Right cardiac atrium (tissue), 5 donors: Measurements from ENCODE around the gene SLC25A17. TPM values are rescaled to one million over a fixed set of nuclear protein-coding genes. Genes with fewer than 3 reads are reported as not detected.
A peak's percentile ranks its signal among the peaks of the same experiment; 100 is the strongest.

Source experiments
- ATAC-seq, 2 donors: fragments of 200-7000 bp; cut with Tn5 transposase; one replicate each; pipeline versions ENCODE4 v1.8.0 to v1.9.1; 2020; ENCODE audit warnings: moderate library complexity in 2 of 2, mild to moderate bottlenecking in 1 of 2
- DNase-seq, 3 donors: peaks; one replicate each; pipeline ENCODE4 v3.0.0-alpha.2; 2020
- H3K27ac ChIP-seq: one replicate; pipeline ENCODE4 v1.5.1; 2013; ENCODE audit warnings: mild to moderate bottlenecking, low read length, control low read depth, moderate library complexity
- H3K27me3 ChIP-seq: one replicate; pipeline ENCODE4 v1.6.1; 2013; ENCODE audit not compliant: control insufficient read depth, insufficient read depth
- H3K4me1 ChIP-seq: one replicate; pipeline ENCODE4 v1.6.1; 2013; ENCODE audit warnings: low read length; ENCODE audit not compliant: control insufficient read depth, insufficient read depth
- H3K4me3 ChIP-seq: one replicate; pipeline ENCODE4 v1.5.1; 2013; ENCODE audit warnings: low read length, control low read depth
- H3K9me3 ChIP-seq: one replicate; pipeline ENCODE4 v1.6.1; 2013; ENCODE audit warnings: low read length; ENCODE audit not compliant: control insufficient read depth
- WGBS: extraction: QIAGEN DNeasy Blood & Tissue Kit; methylation state at CpG from one replicate; pipeline ENCODE4 v1.1.7; 2013; 5-methylcytosine and 5-hydroxymethylcytosine counted together
- intact Hi-C, 4 donors: fragments of 100-400 bp; cut with DNase I; formaldehyde crosslinking; loops; one replicate each; pipeline versions ENCODE4 v1.11.0 to v1.14.0; 2022 to 2023
- polyA plus RNA-seq: library from polyadenylated mRNA; stranded (reverse); fragments of 200-250 nt; gene quantifications from one replicate; pipeline ENCODE4 v1.2.3, GENCODE V29; 2013
- total RNA-seq, 4 donors: library from RNA; stranded (reverse); fragmentation: NEBNext Ultra II Directional; extraction: Animal tissue kit (Norgen Biotek cat#: 25700); gene quantifications; one replicate each; pipeline ENCODE4 v1.2.1, GENCODE V29; 2021
- donor health status: healthy with polysubstance abuse.
- donor health status: DM: no; HTN: yes; CAD: no.
- donor health status: DM: no; HTN: no; CAD: no.
- donor health status: DM: no; HTN: yes; CAD: no; lungs with severe emphysema.
- donor health status: DM: yes; HTN: yes; CAD: no.

The SLC25A17 gene
- total and polyA plus RNA-seq, 5 donors: 3.7 to 7.5 (median 4.7) TPM

DNA sequence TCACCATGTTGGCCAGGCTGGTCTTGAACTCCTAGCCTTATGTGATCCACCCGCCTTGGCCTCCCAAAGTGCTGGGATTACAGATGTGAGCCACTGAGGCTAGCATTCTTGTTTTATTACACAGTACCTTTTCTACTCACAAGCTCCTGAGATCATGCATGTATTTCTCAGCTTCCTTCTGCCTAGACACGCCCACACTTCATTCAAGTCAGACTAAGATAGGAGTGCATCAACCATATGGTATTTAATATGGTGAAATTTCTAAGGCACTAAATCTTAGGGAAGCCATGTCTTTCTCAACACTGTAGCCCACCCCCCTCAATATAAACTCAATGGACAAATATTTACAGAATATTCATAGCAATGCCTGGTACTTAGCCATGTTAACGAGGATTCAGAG, 62.1 kb downstream of the SLC25A17 start:
- intact Hi-C loops: loop anchor here in 3 of 4 donors (5.0 to 10.0 kb wide), 2 partner anchors 72 to 75 kb away; no protein-coding TSS in a partner anchor
- no peak for ATAC-seq
- no peak for DNase-seq
- H3K9me3 ChIP-seq: no peaks in the 10 kb centered on the region
- no peaks in the 10 kb centered on the region for H3K4me1 ChIP-seq
- H3K27me3 ChIP-seq: no peaks in the 10 kb centered on the region
- 95% methylated on average over 3 of the region's 3 CpGs for WGBS
- H3K27ac ChIP-seq: no peak overlapping the region
- H3K4me3 ChIP-seq: no peak overlapping the region

GRCh38 chr22:40753114-40753513, 66.0 kb downstream of the SLC25A17 start:
- whole genome bisulfite sequencing: 95% methylated on average over 11 of the region's 11 CpGs
- Histone ChIP-seq H3K4me1 (peaks cover 2% of the 10 kb centered on the region), H3K4me3 (no peak overlapping the region), H3K27me3 (no peaks in the 10 kb centered on the region), H3K9me3 (no peaks in the 10 kb centered on the region), H3K27ac (no peak overlapping the region)
- ATAC-seq (no peak), DNase-seq (no peak)
- intact Hi-C loops: loop anchor here in 2 of 4 donors (10.0 kb wide), 1 partner anchor 68 kb away; no protein-coding TSS in a partner anchor

DNA sequence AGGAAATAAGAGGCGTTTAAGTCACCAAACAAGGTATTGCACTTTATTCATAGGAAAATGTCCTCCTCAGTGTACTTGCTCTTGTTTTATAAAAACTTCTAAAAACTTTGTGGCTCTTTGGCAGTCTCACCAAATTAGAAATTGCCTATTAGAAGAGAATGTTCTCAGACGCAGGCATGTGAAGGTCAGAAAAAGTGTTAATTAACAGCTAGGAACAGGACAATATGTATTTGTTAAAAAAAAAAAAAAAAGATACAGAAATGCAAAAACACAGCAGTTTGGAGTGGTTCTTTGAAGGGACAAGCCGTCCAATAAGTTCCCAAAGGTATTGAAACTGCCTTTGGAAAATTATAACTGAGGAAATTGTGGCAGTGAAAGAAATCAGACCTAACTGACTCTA, 67.9 kb downstream of the SLC25A17 start:
- no peak overlapping the region for H3K4me3 ChIP-seq
- peak in 1 of 2 donors; percentile 65 for ATAC-seq
- no peaks in the 10 kb centered on the region for H3K27me3 ChIP-seq
- no peak for DNase-seq
- 53% methylated on average over 3 of the region's 3 CpGs for WGBS
- no peak overlapping the region for H3K27ac ChIP-seq
- peaks cover 2% of the 10 kb centered on the region for H3K4me1 ChIP-seq
- H3K9me3 ChIP-seq: no peaks in the 10 kb centered on the region
- intact Hi-C loops: loop anchor here in 2 of 4 donors (10.0 kb wide), 1 partner anchor 66 kb away; no protein-coding TSS in a partner anchor

DNA sequence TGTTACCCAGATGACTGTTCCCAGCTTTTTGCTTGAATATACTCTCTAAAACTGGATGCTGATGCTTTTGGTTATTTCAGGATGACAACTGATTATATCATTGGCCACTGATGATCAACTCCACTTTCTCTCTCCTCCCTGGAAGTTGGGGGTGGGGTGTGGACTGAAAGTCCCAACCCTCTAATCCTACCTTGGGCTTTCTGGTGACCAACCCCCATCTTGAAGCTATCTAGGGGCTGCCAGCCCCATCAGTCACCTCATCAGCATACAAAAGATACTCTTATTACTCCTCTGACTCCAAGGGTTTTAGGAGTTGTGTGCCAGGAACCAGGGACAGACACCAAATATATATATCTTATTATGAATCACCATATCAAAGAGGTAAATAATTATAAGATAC, 69.3 kb downstream of the SLC25A17 start:
- Histone ChIP-seq H3K4me3 (no peak overlapping the region), H3K9me3 (no peaks in the 10 kb centered on the region), H3K27me3 (no peaks in the 10 kb centered on the region), H3K27ac (no peak overlapping the region), H3K4me1 (peaks cover 2% of the 10 kb centered on the region)
- ATAC-seq (no peak), DNase-seq (no peak)
- intact Hi-C loops: loop anchor here in 2 of 4 donors (10.0 kb wide), 1 partner anchor 65 kb away; no protein-coding TSS in a partner anchor

DNA sequence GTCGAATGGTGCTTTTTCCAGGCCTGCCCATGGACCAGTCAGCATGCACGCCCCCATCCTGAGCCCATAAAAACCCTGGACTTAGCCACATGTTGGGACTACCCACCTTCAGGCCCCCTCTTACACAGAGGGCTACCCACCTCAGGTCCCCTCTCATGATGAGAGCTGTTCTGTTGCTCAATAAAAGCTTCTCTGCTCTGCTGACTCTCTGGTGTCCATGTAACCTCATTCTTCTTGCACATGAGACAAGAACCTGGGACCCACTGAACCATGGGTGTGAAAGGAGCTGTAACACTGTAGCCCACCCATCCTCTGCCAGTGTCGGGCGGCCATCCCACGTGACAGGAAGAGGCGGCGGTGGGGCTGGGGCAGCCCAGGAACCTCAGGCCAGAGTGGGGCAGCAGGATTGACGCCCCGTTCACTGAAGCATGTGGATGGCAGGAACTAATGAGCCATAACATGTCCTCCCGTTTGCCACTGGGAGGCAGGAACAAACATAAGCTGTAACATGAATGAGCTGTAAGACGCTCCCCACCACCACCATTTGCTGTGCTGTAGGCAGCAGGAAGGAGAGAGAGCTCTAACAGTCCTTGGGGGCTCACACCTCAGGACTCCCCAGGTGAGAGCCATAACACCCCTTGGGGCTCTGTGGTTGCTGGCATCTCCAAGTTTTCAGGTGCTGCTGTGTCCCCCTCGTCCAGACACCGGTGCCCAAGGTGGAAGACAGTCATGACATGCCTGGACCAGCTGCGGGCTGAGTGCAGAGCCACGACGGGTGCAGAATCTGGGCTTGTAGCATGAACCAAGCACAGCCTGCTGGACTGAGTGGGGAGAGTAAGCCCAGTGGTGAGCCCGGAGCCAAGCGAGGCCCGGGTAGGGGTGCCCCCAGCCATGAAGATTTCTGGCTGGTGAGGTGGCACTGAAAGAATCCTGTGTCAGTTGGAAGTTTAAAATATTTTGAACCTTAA, 70.5 kb downstream of the SLC25A17 start:
- intact Hi-C loops: no loop called here
- DNase-seq: no peak
- H3K4me1 ChIP-seq: peaks cover 2% of the 10 kb centered on the region
- no peaks in the 10 kb centered on the region for H3K9me3 ChIP-seq
- no peaks in the 10 kb centered on the region for H3K27me3 ChIP-seq
- H3K27ac ChIP-seq: no peak overlapping the region
- ATAC-seq: peak in 1 of 2 donors; percentile 32
- 97% methylated on average over 19 of the region's 19 CpGs for WGBS
- no peak overlapping the region for H3K4me3 ChIP-seq

DNA sequence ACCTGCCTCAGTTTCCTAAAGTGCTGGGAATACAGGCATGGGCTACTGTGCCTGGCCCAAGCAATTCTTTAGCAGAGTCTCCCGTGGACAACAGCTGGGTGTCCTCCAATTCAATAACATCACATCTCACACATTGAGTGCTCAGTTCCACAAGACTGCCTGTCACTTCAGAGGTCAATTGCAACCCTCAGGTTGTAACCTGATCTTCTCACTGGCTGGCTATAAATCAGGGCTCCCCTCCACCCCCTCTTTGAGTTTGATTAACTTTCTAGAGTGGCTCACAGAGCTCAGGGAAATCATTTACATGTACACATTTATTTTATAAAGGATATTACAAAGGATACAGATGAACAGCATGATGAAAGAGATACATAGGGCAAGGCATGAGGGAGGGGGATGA, 71.8 kb downstream of the SLC25A17 start:
- H3K4me3 ChIP-seq: no peak overlapping the region
- H3K27me3 ChIP-seq: no peaks in the 10 kb centered on the region
- no peak overlapping the region for H3K27ac ChIP-seq
- intact Hi-C loops: no loop called here
- H3K4me1 ChIP-seq: peaks cover 2% of the 10 kb centered on the region
- ATAC-seq: no peak
- WGBS: 49% methylated on average over 1 of the region's 1 CpG
- H3K9me3 ChIP-seq: no peaks in the 10 kb centered on the region
- DNase-seq: no peak

GRCh38 chr22:40746428-40747220, 72.5 kb downstream of the SLC25A17 start:
- intact Hi-C loops: no loop called here
- no peaks in the 10 kb centered on the region for H3K9me3 ChIP-seq
- WGBS: 80% methylated on average over 5 of the region's 12 CpGs
- H3K4me1 ChIP-seq: peaks cover 2% of the 10 kb centered on the region
- no peaks in the 10 kb centered on the region for H3K27me3 ChIP-seq
- ATAC-seq (no peak), DNase-seq (no peak)
- H3K27ac ChIP-seq: no peak overlapping the region
- no peak overlapping the region for H3K4me3 ChIP-seq

DNA sequence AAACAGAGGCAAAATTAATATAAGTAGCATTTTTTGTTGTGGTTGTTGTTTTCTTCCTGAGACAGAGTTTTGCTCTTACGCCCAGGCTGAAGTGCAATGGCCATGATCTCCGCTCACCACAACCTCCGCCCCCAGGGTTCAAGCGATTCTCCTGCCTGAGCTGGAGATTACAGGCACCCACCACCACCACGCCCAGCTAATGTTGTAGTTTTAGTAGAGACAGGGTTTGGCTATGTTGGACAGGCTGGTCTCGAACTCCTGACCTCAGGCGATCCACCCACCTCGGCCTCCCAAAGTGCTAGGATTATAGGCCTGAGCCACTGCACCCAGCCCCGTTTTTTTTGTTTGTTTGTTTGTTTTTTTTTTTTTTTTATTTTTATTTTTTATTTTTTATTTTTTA, 75.4 kb downstream of the SLC25A17 start:
- no peak for DNase-seq
- intact Hi-C loops: no loop called here
- Histone ChIP-seq H3K27me3 (no peaks in the 10 kb centered on the region), H3K4me3 (no peak overlapping the region), H3K4me1 (no peaks in the 10 kb centered on the region), H3K9me3 (no peaks in the 10 kb centered on the region), H3K27ac (no peak overlapping the region)
- no peak for ATAC-seq
- 93% methylated on average over 9 of the region's 9 CpGs for WGBS

- 71% methylated on average over 4 of the region's 4 CpGs for WGBS
- H3K27me3 ChIP-seq: no peaks in the 10 kb centered on the region
- intact Hi-C loops: no loop called here
These were observed 78.0 kb downstream of the SLC25A17 start for GRCh38 chr22:40741116-40741515.

DNA sequence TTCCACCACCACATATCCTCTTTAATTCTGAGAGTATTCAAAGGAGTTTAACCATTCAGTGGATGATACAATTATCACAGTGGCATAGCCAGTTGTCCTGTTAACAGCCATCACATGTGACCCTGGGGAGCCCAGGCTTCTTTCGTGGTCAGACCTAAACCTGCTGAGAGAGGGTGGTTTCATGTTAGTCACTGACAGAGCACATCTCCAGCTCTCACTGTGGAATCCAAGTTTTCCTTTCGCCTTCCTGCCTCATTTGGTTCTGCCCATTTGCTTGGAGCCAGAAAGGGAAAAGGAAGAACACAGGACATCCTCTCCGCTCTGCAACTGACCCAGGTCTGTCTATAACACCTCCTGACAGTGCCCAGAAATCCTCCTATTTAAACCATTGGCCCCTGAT, 79.4 kb downstream of the SLC25A17 start:
- DNase-seq: no peak
- Histone ChIP-seq H3K9me3 (no peaks in the 10 kb centered on the region), H3K4me3 (no peak overlapping the region), H3K27me3 (no peaks in the 10 kb centered on the region), H3K4me1 (no peaks in the 10 kb centered on the region), H3K27ac (no peak overlapping the region)
- intact Hi-C loops: no loop called here
- 68% methylated on average over 3 of the region's 3 CpGs for WGBS
- ATAC-seq: peak in 1 of 2 donors; percentile 39

More at GRCh38 chr22:40741116-40741515, 78.0 kb downstream of the SLC25A17 start:
- no peak overlapping the region for H3K4me3 ChIP-seq
- H3K4me1 ChIP-seq: no peaks in the 10 kb centered on the region
- no peaks in the 10 kb centered on the region for H3K9me3 ChIP-seq
- no peak for DNase-seq
- no peak for ATAC-seq
- H3K27ac ChIP-seq: no peak overlapping the region

GRCh38 chr22:40733919-40734318, 85.2 kb downstream of the SLC25A17 start:
- no peak overlapping the region for H3K27ac ChIP-seq
- intact Hi-C loops: no loop called here
- whole genome bisulfite sequencing: 85% methylated on average over 4 of the region's 4 CpGs
- ATAC-seq: no peak
- peaks cover 3% of the 10 kb centered on the region for H3K4me1 ChIP-seq
- H3K4me3 ChIP-seq: no peak overlapping the region
- H3K9me3 ChIP-seq: no peaks in the 10 kb centered on the region
- no peak for DNase-seq
- H3K27me3 ChIP-seq: no peaks in the 10 kb centered on the region
